Measurements from ENCODE around the gene CALM3.

DNA sequence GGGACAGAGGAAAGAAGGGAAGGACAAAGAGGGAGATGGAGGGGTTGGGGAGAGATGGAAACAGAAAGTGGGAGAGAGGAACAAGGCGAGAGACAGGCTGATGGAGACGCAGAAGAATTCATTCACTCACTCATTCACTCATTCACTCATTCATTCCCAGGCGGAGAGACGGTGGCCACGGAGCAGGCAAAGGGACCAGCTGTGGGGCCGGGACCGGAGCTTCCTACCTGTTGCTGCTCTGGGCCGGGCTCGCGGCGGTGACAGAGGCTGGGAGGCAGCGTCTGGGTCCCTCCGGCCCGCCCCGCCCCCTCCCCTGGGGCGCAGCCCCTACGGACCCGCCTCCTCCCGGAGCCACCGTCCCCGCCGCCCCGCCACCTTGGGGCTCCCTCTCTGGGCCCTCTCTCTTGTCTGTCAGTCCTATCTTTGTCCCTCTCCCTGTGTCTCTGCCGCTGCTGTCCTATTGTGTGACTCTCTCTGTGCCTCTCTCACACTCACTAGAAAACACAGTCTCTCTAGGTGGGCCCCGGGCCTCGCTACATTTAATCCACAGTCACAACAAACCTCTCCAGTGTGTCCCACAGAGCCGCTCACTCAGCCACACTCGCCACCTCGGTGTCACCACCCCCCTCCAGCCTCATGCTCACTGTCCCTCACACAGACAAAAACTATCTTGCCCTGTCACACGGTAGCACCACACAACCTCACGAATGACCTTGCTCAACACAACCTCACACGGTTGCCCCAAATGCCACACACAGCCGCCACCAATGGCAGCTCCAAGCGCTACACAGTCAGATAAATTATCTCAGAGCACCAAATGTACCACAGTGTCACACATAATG lies 35.0 kb downstream of the CALM3 start, which contains the start of gene GNG8:
- TF ChIP-seq, protein P1, sequence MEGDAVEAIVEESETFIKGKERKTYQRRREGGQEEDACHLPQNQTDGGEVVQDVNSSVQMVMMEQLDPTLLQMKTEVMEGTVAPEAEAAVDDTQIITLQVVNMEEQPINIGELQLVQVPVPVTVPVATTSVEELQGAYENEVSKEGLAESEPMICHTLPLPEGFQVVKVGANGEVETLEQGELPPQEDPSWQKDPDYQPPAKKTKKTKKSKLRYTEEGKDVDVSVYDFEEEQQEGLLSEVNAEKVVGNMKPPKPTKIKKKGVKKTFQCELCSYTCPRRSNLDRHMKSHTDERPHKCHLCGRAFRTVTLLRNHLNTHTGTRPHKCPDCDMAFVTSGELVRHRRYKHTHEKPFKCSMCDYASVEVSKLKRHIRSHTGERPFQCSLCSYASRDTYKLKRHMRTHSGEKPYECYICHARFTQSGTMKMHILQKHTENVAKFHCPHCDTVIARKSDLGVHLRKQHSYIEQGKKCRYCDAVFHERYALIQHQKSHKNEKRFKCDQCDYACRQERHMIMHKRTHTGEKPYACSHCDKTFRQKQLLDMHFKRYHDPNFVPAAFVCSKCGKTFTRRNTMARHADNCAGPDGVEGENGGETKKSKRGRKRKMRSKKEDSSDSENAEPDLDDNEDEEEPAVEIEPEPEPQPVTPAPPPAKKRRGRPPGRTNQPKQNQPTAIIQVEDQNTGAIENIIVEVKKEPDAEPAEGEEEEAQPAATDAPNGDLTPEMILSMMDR (optimal IDR thresholded peaks at IDR 0.05 in 1 of 3, IDR thresholded peaks at IDR 0.05 in 1 of 3, conservative IDR thresholded peaks at IDR 0.05 in 1 of 3; ENCODE audit: extremely low read depth in 1 of 3, insufficient read depth in 2 of 3, low read length in 3 of 3), result no peak
- peak; percentile 50 for TF ChIP-seq EZH2 (IDR thresholded peaks at IDR 0.05; ENCODE audit: low read length)
